Thyroid gland (tissue), 4 donors: ENCODE measurements around the gene ARHGAP28.

Experiments
- POLR2A ChIP-seq, 2 donors: fragments of 450-650 bp; IDR thresholded peaks; one replicate each; pipeline ENCODE4 v1.6.1; 2017; ENCODE audit warnings: antibody characterized with exemption in 2 of 2, mild to moderate bottlenecking in 2 of 2, moderate library complexity in 1 of 2
- TF ChIP-seq, protein P1 (sequence below), 6 experiments: fragments of 200-600 bp in 3 of 6; fragments of 450-650 bp in 3 of 6; sonication (generic) in 3 of 6; IDR thresholded peaks; one replicate each; pipeline ENCODE4 v1.5.1; 2016 to 2019; ENCODE audit warnings: antibody characterized with exemption in 6 of 6, mild to moderate bottlenecking in 2 of 6, inconsistent platforms in 1 of 6, moderate library complexity in 1 of 6

DNA sequence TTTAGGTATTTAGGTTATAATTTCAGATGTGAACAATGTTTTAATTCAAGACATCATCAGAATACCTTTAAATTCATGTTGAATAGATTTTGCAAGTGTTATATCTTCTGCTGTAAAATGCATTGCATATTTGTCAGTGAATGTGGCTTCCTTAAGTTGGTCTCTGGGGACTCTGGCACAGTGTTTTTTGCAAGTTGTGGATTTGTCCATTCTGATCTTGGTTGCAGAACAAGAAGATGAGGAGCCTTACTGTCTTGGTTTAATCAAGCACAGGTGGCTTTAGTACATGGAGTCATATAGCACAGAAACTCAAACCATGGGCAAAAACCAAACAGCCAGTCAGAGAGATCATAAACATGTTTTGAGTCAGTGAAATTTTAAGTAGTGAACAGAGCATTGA lies 135.7 kb downstream of the ARHGAP28 start:
- TF ChIP-seq, protein P1, sequence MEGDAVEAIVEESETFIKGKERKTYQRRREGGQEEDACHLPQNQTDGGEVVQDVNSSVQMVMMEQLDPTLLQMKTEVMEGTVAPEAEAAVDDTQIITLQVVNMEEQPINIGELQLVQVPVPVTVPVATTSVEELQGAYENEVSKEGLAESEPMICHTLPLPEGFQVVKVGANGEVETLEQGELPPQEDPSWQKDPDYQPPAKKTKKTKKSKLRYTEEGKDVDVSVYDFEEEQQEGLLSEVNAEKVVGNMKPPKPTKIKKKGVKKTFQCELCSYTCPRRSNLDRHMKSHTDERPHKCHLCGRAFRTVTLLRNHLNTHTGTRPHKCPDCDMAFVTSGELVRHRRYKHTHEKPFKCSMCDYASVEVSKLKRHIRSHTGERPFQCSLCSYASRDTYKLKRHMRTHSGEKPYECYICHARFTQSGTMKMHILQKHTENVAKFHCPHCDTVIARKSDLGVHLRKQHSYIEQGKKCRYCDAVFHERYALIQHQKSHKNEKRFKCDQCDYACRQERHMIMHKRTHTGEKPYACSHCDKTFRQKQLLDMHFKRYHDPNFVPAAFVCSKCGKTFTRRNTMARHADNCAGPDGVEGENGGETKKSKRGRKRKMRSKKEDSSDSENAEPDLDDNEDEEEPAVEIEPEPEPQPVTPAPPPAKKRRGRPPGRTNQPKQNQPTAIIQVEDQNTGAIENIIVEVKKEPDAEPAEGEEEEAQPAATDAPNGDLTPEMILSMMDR (IDR thresholded peaks at IDR 0.05) = no peak
- TF ChIP-seq POLR2A (IDR thresholded peaks at IDR 0.05) = no peak
